Body of pancreas (tissue), 4 donors: ENCODE results near the gene KLF6. TPM values are rescaled to one million over a fixed set of nuclear protein-coding genes. Genes with fewer than 3 reads are reported as not detected.

Source experiments
- ATAC-seq: fragments of 150-250 bp; one replicate; pipeline ENCODE4 v1.9.1; 2016
- DNase-seq, 4 donors: peaks; one replicate each; pipeline ENCODE4 v3.0.0-alpha.2; 2019
- H3K27ac ChIP-seq, 4 donors: fragments of 200-600 bp; sonication (generic); 1 replicate in 3 of 4; 2 replicates in 1 of 4; pipeline versions ENCODE4 v1.5.1 to v1.6.1; 2016 to 2019; ENCODE audit warnings: mild to moderate bottlenecking in 1 of 4, mixed read lengths in 1 of 4, moderate library complexity in 1 of 4
- H3K27me3 ChIP-seq, 2 donors: fragments of 200-600 bp; sonication (generic); one replicate each; pipeline ENCODE4 v1.6.0; 2016; ENCODE audit warnings: mild to moderate bottlenecking in 1 of 2
- H3K36me3 ChIP-seq, 2 donors: fragments of 200-600 bp; sonication (generic); replicated peaks in 1 of 2; 2 replicates each; pipeline ENCODE4 v1.5.1; 2016; ENCODE audit warnings: low read depth in 2 of 2; ENCODE audit not compliant: insufficient read depth in 1 of 2
- H3K4me1 ChIP-seq: fragments of 200-600 bp; sonication (generic); one replicate; pipeline ENCODE4 v1.6.0; 2016
- H3K4me3 ChIP-seq, 2 donors: fragments of 200-600 bp; sonication (generic); 1 replicate in 1 of 2; 2 replicates in 1 of 2; pipeline ENCODE4 v1.5.1; 2016 to 2019
- H3K9me3 ChIP-seq, 3 donors: fragments of 200-600 bp; sonication (generic); 1 replicate in 2 of 3; 2 replicates in 1 of 3; pipeline ENCODE4 v1.5.1; 2016
- POLR2A ChIP-seq, 3 donors: fragments of 450-650 bp; IDR thresholded peaks; one replicate each; pipeline ENCODE4 v1.6.1; 2016; ENCODE audit warnings: antibody characterized with exemption in 3 of 3, mild to moderate bottlenecking in 2 of 3
- WGBS, 2 donors: methylation state at CpG; one replicate each; pipeline ENCODE4 v1.1.5; 2017; 5-methylcytosine and 5-hydroxymethylcytosine counted together
- intact Hi-C: fragments of 100-400 bp; cut with DNase I; formaldehyde crosslinking; loops from one replicate; pipeline ENCODE4 v1.15.1; 2023
- total RNA-seq, 2 donors: library from RNA; depleted of rRNA; stranded (reverse); fragments of >200 nt; gene quantifications; one replicate each; pipeline ENCODE4 v1.1.0, GENCODE V29; 2016
- TF ChIP-seq, protein P1 (sequence below), 7 experiments: fragments of 450-650 bp in 4 of 7; fragments of 200-600 bp in 3 of 7; sonication (generic) in 3 of 7; IDR thresholded peaks; one replicate each; pipeline ENCODE4 v1.5.1; 2016 to 2019; ENCODE audit warnings: antibody characterized with exemption in 7 of 7

The KLF6 gene
- total RNA-seq, 2 donors from 2014 or later: 92.1 to 294 TPM

- Histone ChIP-seq H3K36me3 (peaks cover 20% of the 10 kb centered on the region in 2 donors), H3K4me3 (no peak overlapping the region), H3K27me3 (no peaks in the 10 kb centered on the region), H3K9me3 (no peaks in the 10 kb centered on the region), H3K4me1 (peaks cover 37% of the 10 kb centered on the region), H3K27ac (peak overlapping the region in 3 of 4 donors; percentile 30 to 100 (median 52))
- ATAC-seq: peak; percentile 9
- TF ChIP-seq, protein P1, sequence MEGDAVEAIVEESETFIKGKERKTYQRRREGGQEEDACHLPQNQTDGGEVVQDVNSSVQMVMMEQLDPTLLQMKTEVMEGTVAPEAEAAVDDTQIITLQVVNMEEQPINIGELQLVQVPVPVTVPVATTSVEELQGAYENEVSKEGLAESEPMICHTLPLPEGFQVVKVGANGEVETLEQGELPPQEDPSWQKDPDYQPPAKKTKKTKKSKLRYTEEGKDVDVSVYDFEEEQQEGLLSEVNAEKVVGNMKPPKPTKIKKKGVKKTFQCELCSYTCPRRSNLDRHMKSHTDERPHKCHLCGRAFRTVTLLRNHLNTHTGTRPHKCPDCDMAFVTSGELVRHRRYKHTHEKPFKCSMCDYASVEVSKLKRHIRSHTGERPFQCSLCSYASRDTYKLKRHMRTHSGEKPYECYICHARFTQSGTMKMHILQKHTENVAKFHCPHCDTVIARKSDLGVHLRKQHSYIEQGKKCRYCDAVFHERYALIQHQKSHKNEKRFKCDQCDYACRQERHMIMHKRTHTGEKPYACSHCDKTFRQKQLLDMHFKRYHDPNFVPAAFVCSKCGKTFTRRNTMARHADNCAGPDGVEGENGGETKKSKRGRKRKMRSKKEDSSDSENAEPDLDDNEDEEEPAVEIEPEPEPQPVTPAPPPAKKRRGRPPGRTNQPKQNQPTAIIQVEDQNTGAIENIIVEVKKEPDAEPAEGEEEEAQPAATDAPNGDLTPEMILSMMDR (IDR thresholded peaks at IDR 0.05): no peak
- TF ChIP-seq POLR2A (IDR thresholded peaks at IDR 0.05): peak in 1 of 3 donors; percentile 18
- 79 to 87% methylated on average over 21 of the region's 21 CpGs for WGBS, 2 donors
- intact Hi-C loops: no loop called here
- no peak for DNase-seq
Measured at GRCh38 chr10:3774814-3775695, 10.0 kb downstream of the KLF6 start.

GRCh38 chr10:3774018-3774813 is 10.8 kb downstream of the KLF6 start:
- intact Hi-C loops: no loop called here
- H3K27ac ChIP-seq: no peak overlapping the region
- no peaks in the 10 kb centered on the region for H3K27me3 ChIP-seq
- peaks cover 12 to 13% of the 10 kb centered on the region in 2 donors for H3K36me3 ChIP-seq
- H3K4me3 ChIP-seq: no peak overlapping the region
- peaks cover 29% of the 10 kb centered on the region for H3K4me1 ChIP-seq
- ATAC-seq: peak; percentile 9
- DNase-seq: no peak
- WGBS, 2 donors: 96 to 97% methylated on average over 17 of the region's 17 CpGs
- TF ChIP-seq, protein P1 (IDR thresholded peaks at IDR 0.05): no peak
- no peak for TF ChIP-seq POLR2A (IDR thresholded peaks at IDR 0.05)
- H3K9me3 ChIP-seq: no peaks in the 10 kb centered on the region

GRCh38 chr10:3773460-3774017 is 11.5 kb downstream of the KLF6 start:
- no peak overlapping the region for H3K27ac ChIP-seq
- TF ChIP-seq, protein P1 (IDR thresholded peaks at IDR 0.05): no peak
- ATAC-seq (no peak), DNase-seq (no peak)
- H3K27me3 ChIP-seq: no peaks in the 10 kb centered on the region
- WGBS, 2 donors: 79 to 84% methylated on average over 10 of the region's 10 CpGs
- H3K36me3 ChIP-seq: peaks cover 7% of the 10 kb centered on the region in 2 donors
- H3K4me1 ChIP-seq: peaks cover 22% of the 10 kb centered on the region
- H3K4me3 ChIP-seq: no peak overlapping the region
- no peaks in the 10 kb centered on the region for H3K9me3 ChIP-seq
- intact Hi-C loops: no loop called here

- Histone ChIP-seq H3K27ac (no peak overlapping the region), H3K4me3 (no peak overlapping the region), H3K27me3 (no peaks in the 10 kb centered on the region), H3K36me3 (peaks cover 0 to 5% of the 10 kb centered on the region in 2 donors), H3K9me3 (no peaks in the 10 kb centered on the region), H3K4me1 (peaks cover 14% of the 10 kb centered on the region)
- TF ChIP-seq, protein P1 (IDR thresholded peaks at IDR 0.05): no peak
- TF ChIP-seq POLR2A (IDR thresholded peaks at IDR 0.05): no peak
- 88 to 94% methylated on average over 10 of the region's 10 CpGs for WGBS, 2 donors
- DNase-seq (no peak), ATAC-seq (no peak)
- intact Hi-C loops: no loop called here
Measured at GRCh38 chr10:3772361-3773171, 12.4 kb downstream of the KLF6 start.
